Measurements from ENCODE around the gene TTC21B.

The TTC21B gene

DNA sequence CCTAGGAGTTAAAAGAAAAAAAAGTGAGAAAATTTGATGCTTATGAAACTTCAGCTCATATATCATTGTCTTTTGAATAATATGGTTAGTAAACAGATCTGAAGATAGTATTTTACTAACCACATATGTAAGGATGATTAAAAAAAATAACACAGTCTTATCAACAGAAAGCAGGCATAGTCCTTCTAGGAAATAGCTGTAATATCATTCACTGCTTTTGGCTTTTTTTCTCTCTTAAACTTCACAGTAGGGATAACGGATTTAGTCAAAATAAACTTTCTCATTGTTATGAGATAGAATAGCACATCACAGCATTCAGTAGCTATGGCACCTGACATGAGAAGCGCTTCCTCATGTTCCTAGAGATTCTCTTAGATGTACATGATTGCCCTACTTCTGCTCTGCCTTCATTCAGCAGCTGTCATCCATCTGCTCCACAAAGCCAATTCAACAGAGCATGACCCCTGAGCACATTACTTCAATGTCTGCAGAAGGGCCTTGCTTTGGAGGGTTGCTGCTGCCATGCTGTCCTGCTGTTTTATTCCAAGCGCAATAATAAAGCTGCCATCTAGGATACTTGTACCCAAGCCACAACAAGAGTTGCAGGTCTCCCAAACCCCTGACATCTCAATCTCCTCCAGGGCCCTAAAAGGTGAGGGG is 67.0 kb downstream of the TTC21B start:
- no peaks in the 10 kb centered on the region for H3K9me3 ChIP-seq (ENCODE audit: low read length)
- no peaks in the 10 kb centered on the region for H3K27me3 ChIP-seq (ENCODE audit: insufficient read depth, low read length)
- TF ChIP-seq, protein P1, sequence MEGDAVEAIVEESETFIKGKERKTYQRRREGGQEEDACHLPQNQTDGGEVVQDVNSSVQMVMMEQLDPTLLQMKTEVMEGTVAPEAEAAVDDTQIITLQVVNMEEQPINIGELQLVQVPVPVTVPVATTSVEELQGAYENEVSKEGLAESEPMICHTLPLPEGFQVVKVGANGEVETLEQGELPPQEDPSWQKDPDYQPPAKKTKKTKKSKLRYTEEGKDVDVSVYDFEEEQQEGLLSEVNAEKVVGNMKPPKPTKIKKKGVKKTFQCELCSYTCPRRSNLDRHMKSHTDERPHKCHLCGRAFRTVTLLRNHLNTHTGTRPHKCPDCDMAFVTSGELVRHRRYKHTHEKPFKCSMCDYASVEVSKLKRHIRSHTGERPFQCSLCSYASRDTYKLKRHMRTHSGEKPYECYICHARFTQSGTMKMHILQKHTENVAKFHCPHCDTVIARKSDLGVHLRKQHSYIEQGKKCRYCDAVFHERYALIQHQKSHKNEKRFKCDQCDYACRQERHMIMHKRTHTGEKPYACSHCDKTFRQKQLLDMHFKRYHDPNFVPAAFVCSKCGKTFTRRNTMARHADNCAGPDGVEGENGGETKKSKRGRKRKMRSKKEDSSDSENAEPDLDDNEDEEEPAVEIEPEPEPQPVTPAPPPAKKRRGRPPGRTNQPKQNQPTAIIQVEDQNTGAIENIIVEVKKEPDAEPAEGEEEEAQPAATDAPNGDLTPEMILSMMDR (IDR thresholded peaks at IDR 0.05; ENCODE audit: low read length): no peak
- no peak for TF ChIP-seq EZH2 (IDR thresholded peaks at IDR 0.05; ENCODE audit: borderline replicate concordance, low read length)
- H3K4me3 ChIP-seq (ENCODE audit: low read depth, low read length, poor library complexity, severe bottlenecking): no peak overlapping the region
- no peak overlapping the region for H3K27ac ChIP-seq (ENCODE audit: low read depth, low read length, poor library complexity, severe bottlenecking)
- H3K9ac ChIP-seq (ENCODE audit: low read length): no peak overlapping the region
- no peaks in the 10 kb centered on the region for H3K79me2 ChIP-seq (ENCODE audit: insufficient read depth, low read length)
- H2AFZ ChIP-seq (ENCODE audit: low read length): no peak overlapping the region
- peaks cover 20% of the 10 kb centered on the region; the same call in 1 of the 2 replicates for H3K36me3 ChIP-seq (ENCODE audit: insufficient read depth, low read length)
- no peaks in the 10 kb centered on the region; the same call in 1 of the 2 replicates for H4K20me1 ChIP-seq (ENCODE audit: insufficient read depth, low read length)
- H3K4me1 ChIP-seq (ENCODE audit: insufficient read depth, low read length, severe bottlenecking): no peaks in the 10 kb centered on the region
- H3K4me2 ChIP-seq (ENCODE audit: low read length): no peak overlapping the region
- H3K9me2 ChIP-seq (ENCODE audit: low read depth, low read length): no peaks in the 10 kb centered on the region
- no peaks in the 10 kb centered on the region for H3F3A ChIP-seq (ENCODE audit: insufficient read depth, low read length)

DNA sequence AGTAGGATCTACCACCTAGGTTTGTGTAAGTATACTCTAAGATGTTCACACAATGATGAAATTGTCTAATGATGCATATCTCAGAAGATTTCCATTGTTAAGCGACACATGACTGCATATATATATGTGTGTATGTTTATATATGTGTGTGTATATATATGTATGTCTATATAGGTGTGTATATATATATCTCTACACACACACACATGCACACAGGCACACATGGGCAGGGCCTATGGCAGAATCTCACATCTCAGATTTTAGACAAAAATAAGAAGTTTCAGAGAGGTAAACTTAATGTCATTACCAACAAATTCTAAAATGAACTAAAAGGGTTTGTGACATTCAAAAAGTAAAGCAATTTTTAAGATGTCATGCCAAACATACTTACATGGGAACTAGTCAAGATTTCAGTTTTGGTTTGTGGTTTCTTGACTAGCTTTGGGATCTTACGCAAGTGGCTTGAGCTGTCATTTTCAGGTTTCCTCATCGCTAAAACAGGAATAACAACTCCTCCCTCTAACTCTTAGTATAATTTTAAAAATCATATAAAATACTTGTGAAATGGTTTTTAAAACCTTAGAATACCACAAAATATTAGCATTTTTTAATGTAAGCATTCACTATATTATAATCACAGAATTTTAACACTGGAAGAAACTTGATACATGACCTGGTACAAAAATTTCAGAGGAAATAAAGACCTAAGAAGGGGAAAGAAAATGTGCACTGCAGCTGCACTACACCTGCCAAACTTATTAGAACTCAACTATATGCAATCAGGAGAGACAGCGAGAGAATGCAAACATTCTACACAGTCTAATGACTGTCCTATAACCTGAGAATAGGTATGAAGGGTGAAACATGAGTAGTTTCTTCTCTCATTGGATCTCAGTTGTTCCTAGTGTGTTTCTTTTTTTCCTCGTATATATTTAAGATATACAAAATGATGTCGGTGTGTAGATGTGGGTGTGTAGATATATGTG is 75.7 kb downstream of the TTC21B start:
- H3K4me1 ChIP-seq (ENCODE audit: insufficient read depth, low read length, severe bottlenecking): peaks cover 5% of the 10 kb centered on the region
- H3K9ac ChIP-seq (ENCODE audit: low read length): no peak overlapping the region
- no peaks in the 10 kb centered on the region for H3K79me2 ChIP-seq (ENCODE audit: insufficient read depth, low read length)
- no peaks in the 10 kb centered on the region for H3K9me3 ChIP-seq (ENCODE audit: low read length)
- TF ChIP-seq EZH2 (IDR thresholded peaks at IDR 0.05; ENCODE audit: borderline replicate concordance, low read length): no peak
- TF ChIP-seq, protein P1 (IDR thresholded peaks at IDR 0.05; ENCODE audit: low read length): no peak
- H3K4me3 ChIP-seq (ENCODE audit: low read depth, low read length, poor library complexity, severe bottlenecking): no peak overlapping the region
- H3K36me3 ChIP-seq (ENCODE audit: insufficient read depth, low read length): peaks cover 8% of the 10 kb centered on the region; the same call in 1 of the 2 replicates
- H2AFZ ChIP-seq (ENCODE audit: low read length): no peak overlapping the region
- no peak overlapping the region for H3K4me2 ChIP-seq (ENCODE audit: low read length)
- H3K27ac ChIP-seq (ENCODE audit: low read depth, low read length, poor library complexity, severe bottlenecking): no peak overlapping the region
- no peaks in the 10 kb centered on the region for H3K9me2 ChIP-seq (ENCODE audit: low read depth, low read length)
- H3K27me3 ChIP-seq (ENCODE audit: insufficient read depth, low read length): no peaks in the 10 kb centered on the region
- peaks cover 3% of the 10 kb centered on the region; the same call in 1 of the 2 replicates for H3F3A ChIP-seq (ENCODE audit: insufficient read depth, low read length)
- no peaks in the 10 kb centered on the region; the same call in 1 of the 2 replicates for H4K20me1 ChIP-seq (ENCODE audit: insufficient read depth, low read length)

DNA sequence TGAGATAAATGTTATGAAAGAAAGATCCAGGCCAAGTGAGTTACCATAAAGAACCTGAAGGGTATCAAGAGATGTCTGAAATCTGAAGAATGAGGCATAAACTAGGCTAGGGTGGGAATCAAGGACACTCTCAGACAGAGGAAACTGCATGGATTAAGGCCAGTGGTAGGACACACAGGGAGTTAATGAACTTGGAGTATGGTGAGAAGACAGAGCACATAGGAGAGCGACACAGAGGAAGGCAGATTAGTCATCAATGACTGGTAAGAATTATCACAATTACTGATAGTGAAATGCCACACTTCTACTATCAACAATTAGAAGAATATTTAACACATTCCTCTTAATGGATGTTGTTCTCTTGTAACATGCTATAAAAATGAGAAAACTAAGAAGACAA is 76.9 kb downstream of the TTC21B start:
- Histone ChIP-seq H3K4me1 (ENCODE audit: insufficient read depth, low read length, severe bottlenecking) (peaks cover 5% of the 10 kb centered on the region), H3K4me2 (ENCODE audit: low read length) (no peak overlapping the region), H3K9ac (ENCODE audit: low read length) (no peak overlapping the region), H2AFZ (ENCODE audit: low read length) (no peak overlapping the region), H3K79me2 (ENCODE audit: insufficient read depth, low read length) (no peaks in the 10 kb centered on the region), H3K27ac (ENCODE audit: low read depth, low read length, poor library complexity, severe bottlenecking) (no peak overlapping the region), H3K27me3 (ENCODE audit: insufficient read depth, low read length) (no peaks in the 10 kb centered on the region), H3K9me3 (ENCODE audit: low read length) (no peaks in the 10 kb centered on the region), H4K20me1 (ENCODE audit: insufficient read depth, low read length) (no peaks in the 10 kb centered on the region; the same call in 1 of the 2 replicates), H3F3A (ENCODE audit: insufficient read depth, low read length) (peaks cover 3% of the 10 kb centered on the region; the same call in 1 of the 2 replicates), H3K9me2 (ENCODE audit: low read depth, low read length) (no peaks in the 10 kb centered on the region), H3K36me3 (ENCODE audit: insufficient read depth, low read length) (peaks cover 8% of the 10 kb centered on the region; the same call in 1 of the 2 replicates), H3K4me3 (ENCODE audit: low read depth, low read length, poor library complexity, severe bottlenecking) (no peak overlapping the region)
- TF ChIP-seq EZH2 (IDR thresholded peaks at IDR 0.05; ENCODE audit: borderline replicate concordance, low read length): no peak
- TF ChIP-seq, protein P1 (IDR thresholded peaks at IDR 0.05; ENCODE audit: low read length): no peak
